Gastrocnemius medialis (tissue), 4 donors: ENCODE measurements around the gene LEKR1. TPM values are rescaled to one million over a fixed set of nuclear protein-coding genes. Genes with fewer than 3 reads are reported as not detected.
"Not testable (repeated sequence)": the region's sequence is repeated elsewhere in the genome, so short reads cannot be mapped to it uniquely, and the experiment has no call there.

Experiments
- ATAC-seq, 2 donors: fragments of 150-250 bp; one replicate each; pipeline ENCODE4 v1.9.1; 2016
- DNase-seq, 2 donors: peaks; one replicate each; pipeline ENCODE4 v3.0.0-alpha.2; 2019
- H3K27ac ChIP-seq, 4 donors: fragments of 200-600 bp; sonication (generic); 1 replicate in 1 of 4; 2 replicates in 3 of 4; pipeline ENCODE4 v1.5.1; 2016 to 2018; ENCODE audit warnings: mild to moderate bottlenecking in 2 of 4, moderate library complexity in 1 of 4
- H3K27me3 ChIP-seq, 3 donors: fragments of 200-600 bp; sonication (generic) in 2 of 3; 1 replicate in 1 of 3; 2 replicates in 2 of 3; pipeline versions ENCODE4 v1.5.1 to v1.6.0; 2016 to 2019; ENCODE audit warnings: mild to moderate bottlenecking in 1 of 3, moderate library complexity in 1 of 3
- H3K36me3 ChIP-seq, 2 donors: fragments of 200-600 bp; sonication (generic) in 1 of 2; one replicate each; pipeline ENCODE4 v1.5.1; 2017 to 2018
- H3K4me1 ChIP-seq, 2 donors: fragments of 200-600 bp; sonication (generic) in 1 of 2; one replicate each; pipeline ENCODE4 v1.5.1; 2016 to 2017; ENCODE audit warnings: mild to moderate bottlenecking in 2 of 2
- H3K4me3 ChIP-seq, 4 donors: fragments of 200-600 bp; sonication (generic) in 3 of 4; 1 replicate in 1 of 4; 2 replicates in 3 of 4; pipeline ENCODE4 v1.5.1; 2016 to 2019; ENCODE audit warnings: mild to moderate bottlenecking in 2 of 4
- H3K9me3 ChIP-seq, 3 donors: fragments of 200-600 bp; sonication (generic) in 2 of 3; 1 replicate in 1 of 3; 2 replicates in 2 of 3; pipeline ENCODE4 v1.5.1; 2016 to 2019
- POLR2A ChIP-seq, 2 donors: fragments of 450-650 bp; IDR thresholded peaks; one replicate each; pipeline ENCODE4 v1.6.1; 2017; ENCODE audit warnings: antibody characterized with exemption in 2 of 2, mild to moderate bottlenecking in 2 of 2, moderate library complexity in 2 of 2
- in situ Hi-C, 4 donors: fragments of 200-750 bp; cut with MboI; loops; one replicate each; pipeline versions ENCODE4 v1.15.0 to v1.8.0; 2017; ENCODE audit warnings: low sequenced_read_pairs in 4 of 4
- intact Hi-C: fragments of 100-400 bp; cut with DNase I; formaldehyde crosslinking; loops from one replicate; pipeline ENCODE4 v1.15.1; 2023; ENCODE audit warnings: low total_unique reads
- total RNA-seq, 4 donors: library from RNA; depleted of rRNA; stranded (reverse); fragments of >200 nt; gene quantifications; one replicate each; pipeline versions ENCODE4 v1.1.0 to v1.2.3, GENCODE V29; 2016
- TF ChIP-seq, protein P1 (sequence below), 5 experiments: fragments of 450-650 bp in 3 of 5; fragments of 200-600 bp in 2 of 5; sonication (generic) in 2 of 5; IDR thresholded peaks in 4 of 5; conservative IDR thresholded peaks in 1 of 5; 1 replicate in 4 of 5; 2 replicates in 1 of 5; pipeline ENCODE4 v1.5.1; 2016 to 2019; ENCODE audit warnings: antibody characterized with exemption in 5 of 5, mild to moderate bottlenecking in 3 of 5, moderate library complexity in 3 of 5

LEKR1 gene
- total RNA-seq, 4 donors from 2014 or later: 0.20 to 0.56 TPM; not detected in 2

DNA sequence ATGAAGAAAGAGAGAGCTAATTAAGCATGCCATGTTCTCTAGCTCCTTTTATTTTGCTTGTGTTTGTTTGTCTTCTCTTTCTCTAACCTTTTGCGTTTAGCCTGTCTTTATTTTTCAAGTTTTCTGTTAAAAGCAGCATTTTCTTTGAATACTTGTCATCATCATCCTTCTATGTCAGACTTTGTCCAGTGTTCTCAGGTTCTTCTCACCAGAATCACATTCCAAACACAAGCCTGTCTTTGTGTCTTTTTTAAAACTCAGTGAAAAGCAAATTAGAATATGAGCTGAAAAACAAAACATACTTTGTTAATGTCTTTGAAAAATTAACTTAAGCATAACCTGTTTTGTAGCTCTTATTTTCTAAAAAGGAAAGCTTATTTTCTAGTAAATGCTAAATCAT, 62.4 kb downstream of the LEKR1 start:
- Histone ChIP-seq H3K4me1 (no peaks in the 10 kb centered on the region), H3K36me3 (no peaks in the 10 kb centered on the region), H3K27me3 (no peaks in the 10 kb centered on the region), H3K4me3 (no peak overlapping the region), H3K27ac (no peak overlapping the region), H3K9me3 (peaks cover 0 to 5% (median 0%) of the 10 kb centered on the region in 3 donors)
- DNase-seq (no peak), ATAC-seq (no peak)
- TF ChIP-seq, protein P1, sequence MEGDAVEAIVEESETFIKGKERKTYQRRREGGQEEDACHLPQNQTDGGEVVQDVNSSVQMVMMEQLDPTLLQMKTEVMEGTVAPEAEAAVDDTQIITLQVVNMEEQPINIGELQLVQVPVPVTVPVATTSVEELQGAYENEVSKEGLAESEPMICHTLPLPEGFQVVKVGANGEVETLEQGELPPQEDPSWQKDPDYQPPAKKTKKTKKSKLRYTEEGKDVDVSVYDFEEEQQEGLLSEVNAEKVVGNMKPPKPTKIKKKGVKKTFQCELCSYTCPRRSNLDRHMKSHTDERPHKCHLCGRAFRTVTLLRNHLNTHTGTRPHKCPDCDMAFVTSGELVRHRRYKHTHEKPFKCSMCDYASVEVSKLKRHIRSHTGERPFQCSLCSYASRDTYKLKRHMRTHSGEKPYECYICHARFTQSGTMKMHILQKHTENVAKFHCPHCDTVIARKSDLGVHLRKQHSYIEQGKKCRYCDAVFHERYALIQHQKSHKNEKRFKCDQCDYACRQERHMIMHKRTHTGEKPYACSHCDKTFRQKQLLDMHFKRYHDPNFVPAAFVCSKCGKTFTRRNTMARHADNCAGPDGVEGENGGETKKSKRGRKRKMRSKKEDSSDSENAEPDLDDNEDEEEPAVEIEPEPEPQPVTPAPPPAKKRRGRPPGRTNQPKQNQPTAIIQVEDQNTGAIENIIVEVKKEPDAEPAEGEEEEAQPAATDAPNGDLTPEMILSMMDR (IDR thresholded peaks at IDR 0.05 in 4 of 5, conservative IDR thresholded peaks at IDR 0.05 in 1 of 5): no peak
- no peak for TF ChIP-seq POLR2A (IDR thresholded peaks at IDR 0.05)
- intact Hi-C loops (no loop called here), in situ Hi-C loops (no loop called here)

DNA sequence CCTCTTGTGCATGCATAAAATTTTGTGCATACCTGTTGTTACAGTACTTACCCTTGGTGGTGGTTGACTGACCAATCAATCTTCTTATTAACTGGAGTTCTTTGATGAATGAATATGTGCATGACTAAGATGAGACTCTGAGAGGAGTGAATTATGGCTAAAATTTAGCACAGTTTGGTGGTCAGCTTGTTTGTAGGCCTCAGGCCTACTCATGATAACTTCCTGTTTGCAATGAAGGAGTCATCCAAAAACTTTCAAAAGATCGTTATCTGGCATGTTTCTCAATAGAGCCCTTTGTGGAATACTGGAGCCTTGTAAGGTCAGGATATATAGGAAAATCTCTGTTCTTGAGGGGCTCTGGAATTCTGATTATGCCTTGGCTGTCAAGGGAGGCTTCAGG, 66.5 kb downstream of the LEKR1 start:
- TF ChIP-seq, protein P1 (IDR thresholded peaks at IDR 0.05 in 4 of 5, conservative IDR thresholded peaks at IDR 0.05 in 1 of 5): no peak
- DNase-seq (no peak), ATAC-seq (no peak)
- Histone ChIP-seq H3K9me3 (no peaks in the 10 kb centered on the region), H3K27me3 (no peaks in the 10 kb centered on the region), H3K27ac (no peak overlapping the region), H3K4me3 (no peak overlapping the region), H3K36me3 (no peaks in the 10 kb centered on the region), H3K4me1 (no peaks in the 10 kb centered on the region)
- intact Hi-C loops: no loop called here
- in situ Hi-C loops: no loop called here

DNA sequence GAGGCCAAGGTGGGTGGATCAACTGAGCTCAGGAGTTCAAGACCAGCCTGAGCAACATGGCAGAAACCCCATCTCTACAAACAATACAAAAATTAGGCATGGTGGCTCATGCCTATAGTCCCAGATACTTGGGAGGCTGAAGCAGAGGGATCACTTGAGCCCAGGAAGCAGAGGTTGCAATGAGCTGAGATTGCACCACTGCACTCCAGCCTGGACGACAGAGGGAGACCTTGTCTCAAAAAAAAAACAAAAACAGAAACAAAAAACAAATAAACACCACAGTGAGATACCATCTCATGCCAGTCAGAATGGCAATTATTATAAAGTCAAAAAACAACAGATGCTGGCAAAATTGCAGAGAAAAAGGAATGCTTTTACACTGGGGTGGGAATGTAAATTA, 69.2 kb downstream of the LEKR1 start:
- H3K36me3 ChIP-seq, H3K9me3 ChIP-seq, DNase-seq, H3K27ac ChIP-seq, ATAC-seq, intact Hi-C loops, in situ Hi-C loops, H3K27me3 ChIP-seq, H3K4me3 ChIP-seq, H3K4me1 ChIP-seq: not testable (repeated sequence)

DNA sequence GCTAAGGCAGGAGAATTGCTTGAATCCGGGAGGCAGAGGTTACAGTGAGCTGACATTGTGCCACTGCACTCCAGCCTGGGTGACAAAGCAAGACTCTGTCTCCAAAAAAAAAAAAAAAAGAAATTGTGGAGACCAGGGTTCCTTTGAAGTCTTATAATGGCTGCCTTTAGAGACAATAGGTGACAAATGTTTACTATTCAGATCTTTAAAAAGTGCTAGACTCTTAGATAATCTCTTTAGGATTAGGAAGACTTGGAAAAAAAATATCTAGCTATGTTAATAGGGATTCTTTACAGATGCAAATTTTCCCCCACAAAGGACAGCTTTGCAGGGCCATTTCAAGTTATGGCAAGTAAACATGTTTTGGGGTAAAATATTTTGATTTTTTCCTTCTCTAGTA, 71.7 kb downstream of the LEKR1 start:
- H3K4me3 ChIP-seq, H3K36me3 ChIP-seq, DNase-seq, H3K27me3 ChIP-seq, H3K4me1 ChIP-seq, ATAC-seq, H3K9me3 ChIP-seq, in situ Hi-C loops, H3K27ac ChIP-seq, intact Hi-C loops: not testable (repeated sequence)

DNA sequence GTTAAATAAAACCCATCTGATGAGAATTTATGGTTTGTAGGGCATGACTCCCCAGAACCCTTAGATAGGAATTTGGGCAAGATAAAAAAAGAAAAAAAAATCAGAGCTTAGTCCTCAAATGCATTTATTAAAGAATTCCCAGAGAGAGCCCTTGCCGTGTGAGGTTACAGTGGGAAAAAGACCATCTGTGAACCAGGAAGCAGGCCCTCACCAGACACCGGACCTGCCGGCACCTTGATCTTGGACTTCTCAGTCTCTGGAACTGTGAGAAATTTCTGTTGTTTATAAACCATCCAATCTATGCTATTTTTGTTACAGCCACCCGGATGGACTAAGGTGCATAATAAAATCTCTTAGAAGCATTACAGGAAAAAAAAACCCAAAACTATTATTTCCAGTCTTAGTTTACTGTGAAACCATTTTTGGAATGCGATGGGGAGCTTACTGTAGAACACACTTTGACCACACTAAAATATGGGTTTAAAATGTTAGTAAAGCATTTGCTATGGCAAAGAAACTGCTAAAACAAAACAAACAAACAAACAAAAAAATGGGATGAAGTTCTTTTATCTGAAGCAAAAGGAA, 72.2 kb downstream of the LEKR1 start:
- in situ Hi-C loops (no loop called here), intact Hi-C loops (no loop called here)
- Histone ChIP-seq H3K36me3 (no peaks in the 10 kb centered on the region), H3K9me3 (no peaks in the 10 kb centered on the region), H3K27ac (no peak overlapping the region), H3K27me3 (no peaks in the 10 kb centered on the region), H3K4me3 (no peak overlapping the region), H3K4me1 (no peaks in the 10 kb centered on the region)
- ATAC-seq (no peak), DNase-seq (no peak)
- TF ChIP-seq POLR2A (IDR thresholded peaks at IDR 0.05): no peak

DNA sequence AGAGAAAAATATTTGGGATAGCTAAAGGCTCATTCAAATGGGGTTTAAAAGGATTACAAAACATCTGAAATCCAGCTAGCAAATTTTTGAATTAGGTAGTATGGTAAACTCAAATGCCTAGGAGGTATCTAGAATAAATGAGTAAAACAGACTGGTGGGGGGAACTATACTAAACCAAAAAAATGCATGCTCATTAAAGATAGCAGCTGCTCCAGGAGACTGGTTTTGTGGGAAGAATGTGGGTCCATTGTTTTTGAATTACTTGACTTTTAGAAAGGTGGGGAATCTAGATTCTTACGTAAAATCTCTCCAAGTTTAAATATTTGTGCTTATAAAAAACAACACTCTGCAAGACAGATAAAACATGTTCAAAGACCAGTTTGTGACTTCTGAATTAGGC, 73.8 kb downstream of the LEKR1 start:
- no peaks in the 10 kb centered on the region for H3K27me3 ChIP-seq
- H3K4me3 ChIP-seq: no peak overlapping the region
- H3K36me3 ChIP-seq: no peaks in the 10 kb centered on the region
- intact Hi-C loops (no loop called here), in situ Hi-C loops (no loop called here)
- ATAC-seq (no peak), DNase-seq (no peak)
- H3K27ac ChIP-seq: no peak overlapping the region
- TF ChIP-seq, protein P1 (IDR thresholded peaks at IDR 0.05 in 4 of 5, conservative IDR thresholded peaks at IDR 0.05 in 1 of 5): no peak
- no peak for TF ChIP-seq POLR2A (IDR thresholded peaks at IDR 0.05)
- no peaks in the 10 kb centered on the region for H3K9me3 ChIP-seq
- no peaks in the 10 kb centered on the region for H3K4me1 ChIP-seq
